CD4-positive, alpha-beta memory T cell (primary cell): ENCODE results near the gene ANG. TPM values are rescaled to one million over a fixed set of nuclear protein-coding genes. Genes with fewer than 3 reads are reported as not detected.
"Not testable (repeated sequence)": the region's sequence is repeated elsewhere in the genome, so short reads cannot be mapped to it uniquely, and the experiment has no call there.

Experiments
- CTCF ChIA-PET: fragments of 350-600 bp; sonication (Branson Sonifier 250); formaldehyde crosslinking; loops from one replicate; lab custom pipeline; 2021; ENCODE audit warnings: inconsistent platforms; ENCODE audit not compliant: partially characterized antibody; lab: Charles Lee
- POLR2A ChIA-PET: fragments of 350-600 bp; sonication (Branson Sonifier 250); formaldehyde crosslinking; loops from one replicate; lab custom pipeline; 2021; ENCODE audit not compliant: partially characterized antibody; lab: Charles Lee
- DNase-seq, 5 donors: peaks; one replicate each; pipeline versions ENCODE4 v3.0.0 to v3.0.0-alpha.2; 2020 to 2022; ENCODE audit warnings: mixed read lengths in 1 of 5
- H3K27ac ChIP-seq: one replicate; pipeline ENCODE4 v1.7.0; 2013; ENCODE audit warnings: low read depth, low read length
- H3K27me3 ChIP-seq: 2 replicates; pipeline ENCODE4 v1.7.0; 2013; ENCODE audit warnings: mild to moderate bottlenecking, low read length, moderate library complexity; ENCODE audit not compliant: insufficient read depth
- H3K36me3 ChIP-seq: 2 replicates; pipeline ENCODE4 v1.7.0; 2013; ENCODE audit warnings: mild to moderate bottlenecking, low read length, moderate library complexity; ENCODE audit not compliant: insufficient read depth
- H3K4me1 ChIP-seq: 2 replicates; pipeline ENCODE4 v1.7.0; 2013; ENCODE audit warnings: mild to moderate bottlenecking, low read length, moderate library complexity; ENCODE audit not compliant: insufficient read depth
- H3K4me3 ChIP-seq, 2 donors: one replicate each; pipeline ENCODE4 v1.7.0; 2013; ENCODE audit warnings: low read length in 2 of 2, mild to moderate bottlenecking in 1 of 2
- H3K9me3 ChIP-seq, 2 donors: one replicate each; pipeline ENCODE4 v1.7.0; 2013; ENCODE audit warnings: low read length in 2 of 2, control low read depth in 1 of 2; ENCODE audit not compliant: control insufficient read depth in 1 of 2
- H3K27ac Mint-ChIP-seq, 7 donors: one replicate each; pipeline ENCODE4 v1.8.0; 2020 to 2021; ENCODE audit warnings: mixed read lengths in 7 of 7, mild to moderate bottlenecking in 6 of 7, inconsistent platforms in 3 of 7, moderate library complexity in 3 of 7
- H3K27me3 Mint-ChIP-seq, 2 donors: one replicate each; pipeline ENCODE4 v1.8.0; 2020 to 2021; ENCODE audit warnings: mixed read lengths in 2 of 2
- H3K36me3 Mint-ChIP-seq, 2 donors: one replicate each; pipeline ENCODE4 v1.8.0; 2020 to 2021; ENCODE audit warnings: mixed read lengths in 2 of 2, inconsistent platforms in 1 of 2, mild to moderate bottlenecking in 1 of 2
- H3K4me1 Mint-ChIP-seq, 4 donors: one replicate each; pipeline ENCODE4 v1.8.0; 2020 to 2021; ENCODE audit warnings: mixed read lengths in 4 of 4, mild to moderate bottlenecking in 1 of 4
- H3K4me3 Mint-ChIP-seq, 8 donors: one replicate each; pipeline ENCODE4 v1.8.0; 2020 to 2021; ENCODE audit warnings: mixed read lengths in 8 of 8, mild to moderate bottlenecking in 7 of 8, moderate library complexity in 6 of 8, inconsistent platforms in 3 of 8
- H3K9me3 Mint-ChIP-seq, 8 donors: one replicate each; pipeline ENCODE4 v1.8.0; 2020 to 2021; ENCODE audit warnings: mixed read lengths in 8 of 8, mild to moderate bottlenecking in 5 of 8, inconsistent platforms in 3 of 8, moderate library complexity in 1 of 8
- intact Hi-C: fragments of 100-400 bp; cut with micrococcal nuclease; formaldehyde crosslinking; loops from one replicate; pipeline ENCODE4 v1.15.1; 2023
- polyA plus RNA-seq, 2 donors: library from polyadenylated mRNA; unstranded; fragments of 300-500 nt; fragmentation: Illumina TruSeq; gene quantifications; one replicate each; pipeline ENCODE4 v1.2.3, GENCODE V29; 2021
- total RNA-seq, 2 experiments: library from RNA; stranded (reverse); gene quantifications; one replicate each; pipeline ENCODE4 v1.2.3, GENCODE V29; 2021

ANG gene
- total and polyA plus RNA-seq, 4 experiments from 2014 or later, result 1.1 to 2.8 (median 1.4) TPM

GRCh38 chr14:20659813-20660395 is 28.7 kb upstream of the ANG start:
- H3K27ac ChIP-seq, result no peak overlapping the region
- H3K4me3 ChIP-seq, result no peak overlapping the region
- H3K9me3 Mint-ChIP-seq, result no peaks in the 10 kb centered on the region
- no peaks in the 10 kb centered on the region for H3K9me3 ChIP-seq
- no peaks in the 10 kb centered on the region for H3K36me3 ChIP-seq
- no peak overlapping the region for H3K4me3 Mint-ChIP-seq
- no peaks in the 10 kb centered on the region for H3K36me3 Mint-ChIP-seq
- CTCF ChIA-PET, result interaction anchor here (0.9 to 11.5 kb wide), 3 partner anchors 10 to 317 kb away, joined by 4 to 349 read pairs (median 17); partner anchors contain the start of genes ANG, PARP2 and RNASE4
- peaks cover 28% of the 10 kb centered on the region for H3K4me1 ChIP-seq
- intact Hi-C loops, result no loop called here
- POLR2A ChIA-PET, result interaction anchor here (0.9 kb wide), 1 partner anchor 22 kb away, joined by 4 read pairs; no protein-coding TSS in a partner anchor
- H3K27me3 ChIP-seq, result no peaks in the 10 kb centered on the region
- no peak overlapping the region for H3K27ac Mint-ChIP-seq
- H3K27me3 Mint-ChIP-seq, result peaks cover 27 to 29% of the 10 kb centered on the region in 2 donors
- no peak for DNase-seq
- H3K4me1 Mint-ChIP-seq, result peaks cover 23 to 31% (median 24%) of the 10 kb centered on the region in 4 donors

- Mint-ChIP-seq H3K4me1 (peaks cover 23 to 31% (median 24%) of the 10 kb centered on the region in 4 donors), H3K36me3 (no peaks in the 10 kb centered on the region), H3K9me3 (no peaks in the 10 kb centered on the region), H3K27ac (peak overlapping the region in 1 of 7 donors; percentile 17), H3K4me3 (peak overlapping the region in 1 of 8 donors; percentile 63), H3K27me3 (peaks cover 18% of the 10 kb centered on the region in 2 donors)
- no peaks in the 10 kb centered on the region for H3K27me3 ChIP-seq
- peaks cover 28% of the 10 kb centered on the region for H3K4me1 ChIP-seq
- DNase-seq, result no peak
- no peak overlapping the region for H3K4me3 ChIP-seq
- H3K9me3 ChIP-seq, result no peaks in the 10 kb centered on the region
- no peaks in the 10 kb centered on the region for H3K36me3 ChIP-seq
- ChIA-PET CTCF (interaction anchor here (11.5 kb wide), 1 partner anchor 27 kb away, joined by 349 read pairs; the partner anchor contains the start of genes ANG and RNASE4), POLR2A (interaction anchor here (5.9 kb wide), 1 partner anchor 21 kb away, joined by 70 read pairs; the partner anchor contains the start of gene RNASE4)
- H3K27ac ChIP-seq, result no peak overlapping the region
- intact Hi-C loops, result no loop called here
These were observed 27.4 kb upstream of the ANG start for GRCh38 chr14:20661197-20661596.

GRCh38 chr14:20662968-20663732 is 25.4 kb upstream of the ANG start:
- intact Hi-C loops, result loop anchor here (1.0 kb wide), 3 partner anchors 18 to 192 kb away; no protein-coding TSS in a partner anchor
- Mint-ChIP-seq H3K36me3 (no peaks in the 10 kb centered on the region), H3K4me1 (peaks cover 18 to 38% (median 24%) of the 10 kb centered on the region in 4 donors), H3K4me3 (peak overlapping the region; percentile 78 to 88 (median 81)), H3K27me3 (peaks cover 5 to 6% of the 10 kb centered on the region in 2 donors), H3K9me3 (no peaks in the 10 kb centered on the region), H3K27ac (peak overlapping the region in 6 of 7 donors; percentile 0 to 82 (median 50))
- ChIA-PET POLR2A (interaction anchor here (2.2 to 5.9 kb wide), 2 partner anchors 19 to 28 kb away, joined by 9 to 70 read pairs; partner anchors contain the start of gene RNASE4), CTCF (interaction anchor here (0.7 to 11.5 kb wide), 14 partner anchors 8 to 335 kb away, joined by 3 to 349 read pairs (median 3); partner anchors contain the start of genes ANG and RNASE4)
- Histone ChIP-seq H3K36me3 (no peaks in the 10 kb centered on the region), H3K4me3 (peak overlapping the region; percentile 43 to 54), H3K27ac (no peak overlapping the region), H3K9me3 (no peaks in the 10 kb centered on the region), H3K4me1 (peaks cover 28% of the 10 kb centered on the region), H3K27me3 (no peaks in the 10 kb centered on the region)
- DNase-seq, result peak; percentile 74 to 78 (median 77)

GRCh38 chr14:20666400-20666961 is 22.1 kb upstream of the ANG start:
- ChIA-PET POLR2A (interaction anchor here (5.9 kb wide), 1 partner anchor 15 kb away, joined by 70 read pairs; the partner anchor contains the start of gene RNASE4), CTCF (interaction anchor here (11.5 kb wide), 1 partner anchor 22 kb away, joined by 349 read pairs; the partner anchor contains the start of genes ANG and RNASE4)
- H3K36me3 Mint-ChIP-seq, H3K27ac ChIP-seq, intact Hi-C loops, H3K27ac Mint-ChIP-seq, H3K27me3 Mint-ChIP-seq, H3K9me3 ChIP-seq, H3K36me3 ChIP-seq, H3K27me3 ChIP-seq, H3K4me3 Mint-ChIP-seq, H3K9me3 Mint-ChIP-seq, H3K4me3 ChIP-seq, DNase-seq: not testable (repeated sequence)
- peaks cover 20 to 39% (median 29%) of the 10 kb centered on the region in 4 donors for H3K4me1 Mint-ChIP-seq
- H3K4me1 ChIP-seq, result peaks cover 32% of the 10 kb centered on the region

DNA sequence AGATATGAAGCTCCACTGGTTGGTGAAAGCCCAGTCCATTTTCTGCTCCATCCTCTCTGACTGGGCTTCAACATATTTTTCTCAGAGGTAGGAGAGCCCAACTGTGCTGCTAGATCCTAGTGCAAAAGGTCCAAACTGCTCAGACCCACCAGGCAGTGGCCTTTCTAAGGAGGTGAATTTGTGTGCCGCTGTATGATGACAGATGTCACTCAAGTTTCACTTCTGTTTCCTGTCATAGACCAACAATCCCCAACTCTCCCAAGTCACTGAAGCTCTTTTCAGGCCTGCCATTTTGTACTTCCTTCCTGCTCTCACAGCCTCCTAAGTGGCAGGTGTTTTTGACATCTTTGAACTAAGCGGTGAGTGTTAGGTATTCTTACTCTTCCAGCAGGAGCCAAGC is 20.6 kb upstream of the ANG start:
- intact Hi-C loops, result no loop called here
- H3K27ac ChIP-seq, result no peak overlapping the region
- H3K36me3 ChIP-seq, result no peaks in the 10 kb centered on the region
- no peak for DNase-seq
- H3K27ac Mint-ChIP-seq, result peak overlapping the region in 6 of 7 donors; percentile 9 to 77 (median 40)
- peaks cover 14 to 30% (median 22%) of the 10 kb centered on the region in 4 donors for H3K4me1 Mint-ChIP-seq
- peak overlapping the region in 3 of 8 donors; percentile 12 to 29 (median 19) for H3K4me3 Mint-ChIP-seq
- H3K9me3 Mint-ChIP-seq, result no peaks in the 10 kb centered on the region
- H3K4me3 ChIP-seq, result no peak overlapping the region
- H3K36me3 Mint-ChIP-seq, result no peaks in the 10 kb centered on the region
- H3K27me3 Mint-ChIP-seq, result peaks cover 0 to 1% of the 10 kb centered on the region in 2 donors
- H3K9me3 ChIP-seq, result no peaks in the 10 kb centered on the region
- CTCF ChIA-PET, result interaction anchor here (1.1 to 4.6 kb wide), 9 partner anchors 10 to 303 kb away, joined by 3 to 17 read pairs (median 3); no protein-coding TSS in a partner anchor
- H3K27me3 ChIP-seq, result no peaks in the 10 kb centered on the region
- peaks cover 24% of the 10 kb centered on the region for H3K4me1 ChIP-seq
- POLR2A ChIA-PET, result interaction anchor here (1.1 to 3.9 kb wide), 2 partner anchors 11 to 15 kb away, joined by 3 to 45 read pairs; partner anchors contain the start of gene RNASE4

DNA sequence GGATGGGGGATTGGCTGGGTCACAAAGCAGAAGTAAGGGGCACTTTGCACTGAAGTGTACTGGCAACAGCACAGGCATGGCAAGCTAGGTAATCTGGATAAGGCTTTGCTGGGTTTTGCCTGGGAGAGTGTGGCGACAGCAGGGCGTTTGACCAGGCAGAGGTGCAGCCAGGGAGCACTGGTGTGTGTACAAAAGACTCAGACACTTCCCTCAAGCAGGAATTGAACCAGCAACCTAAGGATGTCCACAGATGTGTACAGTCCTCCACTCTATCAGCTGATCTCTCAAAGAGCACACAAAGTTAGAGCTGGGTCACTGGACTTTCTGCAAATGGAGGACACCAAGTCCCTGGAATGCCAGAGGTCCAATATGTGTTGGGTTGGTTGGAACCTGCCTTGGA is 19.6 kb upstream of the ANG start:
- Mint-ChIP-seq H3K4me3 (no peak overlapping the region), H3K36me3 (no peaks in the 10 kb centered on the region), H3K27ac (no peak overlapping the region), H3K4me1 (peaks cover 9 to 21% (median 15%) of the 10 kb centered on the region in 4 donors), H3K27me3 (no peaks in the 10 kb centered on the region), H3K9me3 (no peaks in the 10 kb centered on the region)
- Histone ChIP-seq H3K36me3 (no peaks in the 10 kb centered on the region), H3K4me1 (peaks cover 16% of the 10 kb centered on the region), H3K9me3 (no peaks in the 10 kb centered on the region), H3K4me3 (no peak overlapping the region), H3K27ac (no peak overlapping the region), H3K27me3 (no peaks in the 10 kb centered on the region)
- ChIA-PET POLR2A (interaction anchor here (0.9 to 3.9 kb wide), 3 partner anchors 10 to 56 kb away, joined by 3 to 45 read pairs (median 3); partner anchors contain the start of gene RNASE4), CTCF (interaction anchor here (1.0 to 4.6 kb wide), 9 partner anchors 11 to 341 kb away, joined by 3 to 17 read pairs (median 3); no protein-coding TSS in a partner anchor)
- no peak for DNase-seq
- intact Hi-C loops, result no loop called here
